CD4-positive, alpha-beta T cell treated with Interleukin-6 for 4 hours (primary cell): Measurements from ENCODE around the gene SRGAP1.
"Not testable (repeated sequence)": the region's sequence is repeated elsewhere in the genome, so short reads cannot be mapped to it uniquely, and the experiment has no call there.

Experiments used
- DNase-seq: peaks from one replicate; pipeline ENCODE4 v3.0.0-alpha.2; 2020; ENCODE audit warnings: mixed read lengths

The SRGAP1 gene

DNA sequence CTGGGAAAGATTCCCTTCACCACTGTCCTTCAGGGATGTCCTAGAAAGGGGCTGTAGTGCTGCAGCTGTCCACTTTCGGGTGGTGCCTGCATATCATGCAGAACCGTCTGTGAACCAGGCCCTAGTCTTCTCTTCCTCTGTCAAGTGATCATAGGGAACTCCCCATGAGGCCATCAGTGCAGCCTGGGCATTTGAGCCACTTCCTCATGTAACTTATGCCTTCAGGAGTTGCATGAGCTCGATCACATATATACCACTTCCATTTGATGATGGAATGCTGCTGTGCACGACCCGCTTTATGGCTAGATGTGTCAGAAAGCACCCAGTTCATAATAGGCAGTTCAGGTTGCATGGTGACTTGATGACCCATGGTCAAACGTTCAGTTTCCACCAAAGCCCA, 287.0 kb downstream of the SRGAP1 start:
- DNase-seq = not testable (repeated sequence)

DNA sequence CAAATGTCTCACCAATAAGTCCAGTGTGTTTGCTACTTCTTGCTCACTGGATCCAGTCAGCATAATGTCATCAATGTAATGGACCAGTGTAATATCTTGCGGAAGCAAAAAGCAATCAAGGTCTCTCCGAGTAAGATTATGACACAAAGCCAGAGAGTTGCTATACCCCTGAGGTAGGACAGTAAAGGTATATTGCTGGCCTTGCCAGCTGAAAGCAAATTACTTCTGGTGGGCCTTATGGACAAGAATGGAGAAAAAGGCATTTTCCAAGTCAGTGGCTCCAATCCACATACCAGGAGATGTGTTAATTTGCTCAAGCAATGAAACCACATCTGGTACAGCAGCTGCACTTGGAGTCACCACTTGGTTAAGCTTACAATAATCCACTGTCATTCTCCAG, 288.2 kb downstream of the SRGAP1 start:
- DNase-seq = not testable (repeated sequence)

DNA sequence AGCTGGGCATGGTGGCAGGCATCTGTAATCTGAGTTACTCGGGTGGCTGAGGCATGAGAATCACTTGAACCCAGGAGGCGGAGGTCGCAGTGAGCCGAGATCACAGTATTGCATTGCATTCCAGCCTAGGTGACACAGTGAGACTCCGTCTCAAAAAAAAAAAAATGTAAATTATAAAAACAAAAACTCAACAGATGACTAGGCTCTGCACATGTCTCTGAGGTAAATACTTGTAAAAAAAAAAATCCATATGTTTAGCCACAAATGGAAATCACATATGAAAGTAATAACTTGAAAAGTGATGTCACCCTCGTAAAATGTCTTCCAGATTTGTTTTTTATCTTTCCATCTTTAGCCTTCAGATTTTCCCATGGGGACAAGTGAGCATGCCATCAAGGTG, 292.6 kb downstream of the SRGAP1 start:
- DNase-seq = no peak

DNA sequence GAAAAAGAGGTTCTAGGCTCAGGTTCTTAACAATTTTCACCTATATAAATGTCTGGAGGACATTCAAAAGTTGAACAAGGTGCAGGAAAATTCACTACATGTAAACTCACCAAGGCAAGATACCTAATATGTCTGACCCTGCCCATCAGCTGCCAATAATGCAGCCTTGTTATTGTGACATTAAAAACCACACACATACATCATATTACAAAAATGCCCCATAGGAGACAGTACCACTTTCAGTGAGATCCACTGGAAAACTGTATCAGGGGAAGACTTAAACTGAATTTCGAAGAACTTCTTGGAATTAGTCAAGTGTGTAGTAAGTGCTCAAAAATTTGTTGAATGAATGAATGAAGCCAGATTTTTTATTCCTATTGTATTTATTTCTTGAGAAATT, 294.5 kb downstream of the SRGAP1 start:
- no peak for DNase-seq

DNA sequence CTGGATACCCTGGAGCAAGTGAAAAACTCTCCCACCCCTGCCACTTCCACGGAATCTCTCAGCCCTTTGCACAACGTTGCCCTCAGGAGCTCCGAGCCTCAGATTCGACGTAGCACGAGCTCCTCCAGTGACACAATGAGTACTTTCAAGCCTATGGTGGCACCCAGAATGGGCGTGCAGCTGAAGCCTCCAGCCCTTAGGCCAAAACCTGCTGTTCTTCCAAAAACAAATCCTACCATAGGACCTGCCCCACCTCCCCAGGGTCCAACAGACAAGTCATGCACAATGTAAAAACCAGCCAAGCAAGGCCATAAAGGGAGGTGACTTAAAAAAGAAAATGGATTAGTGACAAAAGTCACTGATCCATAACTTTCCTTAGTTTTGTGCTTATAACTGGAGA, 297.9 kb downstream of the SRGAP1 start:
- no peak for DNase-seq

DNA sequence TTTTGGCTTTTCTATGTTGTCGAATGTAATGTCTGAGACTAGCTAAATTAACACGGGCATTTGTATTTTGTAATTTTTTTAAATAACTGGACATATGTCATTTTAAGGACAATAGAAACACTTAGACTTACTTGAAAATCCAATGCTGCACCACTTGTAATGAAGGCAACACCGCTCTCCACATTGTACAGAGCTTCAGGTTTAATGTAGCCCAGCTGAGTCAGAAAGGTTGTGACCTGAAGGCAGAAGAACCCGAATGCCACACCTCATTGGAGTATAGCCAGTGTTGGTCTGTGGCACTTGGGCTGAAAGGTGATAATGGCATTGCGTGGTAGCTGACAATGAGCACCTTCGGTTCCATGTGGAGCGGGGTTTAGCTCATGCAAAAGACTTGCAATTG, 298.3 kb downstream of the SRGAP1 start:
- DNase-seq = no peak

DNA sequence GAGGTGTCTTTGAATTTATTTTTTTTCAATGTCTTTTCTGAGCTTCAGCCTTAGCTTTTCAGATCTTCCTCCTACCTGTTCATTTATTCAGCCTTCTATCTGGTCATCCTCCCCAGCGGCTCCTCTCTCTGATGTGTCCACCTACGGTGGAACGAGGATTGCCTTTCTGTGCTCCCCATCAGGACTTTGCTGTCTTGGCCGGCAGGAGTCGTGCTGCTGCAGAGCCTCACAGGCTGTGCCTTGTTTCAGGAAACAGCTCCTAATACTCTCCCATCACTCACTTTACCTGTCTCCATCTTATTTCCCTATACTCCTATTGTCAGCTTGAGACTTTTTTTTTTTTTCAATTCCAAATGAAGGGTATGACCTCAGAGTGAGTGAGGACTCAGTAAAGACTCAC, 300.7 kb downstream of the SRGAP1 start:
- DNase-seq = no peak

DNA sequence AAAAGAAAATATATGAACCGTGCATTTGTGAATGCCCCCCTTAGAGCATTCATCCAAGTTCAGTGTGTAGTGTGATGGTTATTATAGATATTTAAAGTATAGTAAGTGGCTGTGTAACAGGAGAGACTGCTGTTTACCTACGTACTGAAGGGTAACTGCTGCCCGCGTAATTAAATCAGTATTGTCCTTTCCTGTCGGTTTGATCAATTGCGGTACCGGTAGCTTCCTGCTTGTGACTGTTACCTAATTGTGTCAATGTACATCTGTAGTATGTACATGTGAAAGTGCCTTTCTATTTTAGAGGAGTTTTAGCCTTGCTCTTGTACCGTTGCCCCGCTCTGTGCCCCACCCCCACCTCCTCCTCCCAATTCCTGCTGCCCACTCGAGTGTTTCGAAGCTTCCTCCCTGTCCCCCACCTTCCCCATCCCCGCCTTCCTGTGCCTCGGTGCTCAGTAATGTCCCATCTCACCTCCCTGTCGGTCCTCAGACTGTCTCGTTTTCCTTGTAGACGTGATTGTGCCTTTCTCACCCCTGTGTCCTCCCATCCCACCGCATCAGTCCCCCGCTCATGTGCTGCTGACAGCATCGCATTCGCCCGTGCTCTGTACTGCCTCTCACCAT, 302.6 kb downstream of the SRGAP1 start:
- DNase-seq = no peak

DNA sequence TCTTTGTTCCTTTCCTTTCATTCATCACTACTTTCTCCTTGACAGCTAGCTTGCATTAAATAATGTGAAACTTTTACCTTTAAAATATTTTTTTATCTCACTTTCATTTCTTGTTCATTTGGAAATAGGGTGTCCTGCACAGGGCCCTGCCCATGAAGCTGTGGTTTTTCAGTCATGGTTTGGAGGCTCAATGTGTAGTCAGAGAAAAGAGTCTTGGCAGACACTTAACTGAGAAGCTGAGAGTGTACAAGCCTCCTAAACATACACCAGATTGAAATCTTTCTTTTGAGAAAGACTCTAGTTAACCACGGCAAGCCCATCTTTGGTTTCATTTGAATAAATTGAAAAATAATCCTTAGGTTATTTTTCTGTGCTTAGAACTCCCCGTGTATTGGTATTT, 303.4 kb downstream of the SRGAP1 start:
- no peak for DNase-seq

DNA sequence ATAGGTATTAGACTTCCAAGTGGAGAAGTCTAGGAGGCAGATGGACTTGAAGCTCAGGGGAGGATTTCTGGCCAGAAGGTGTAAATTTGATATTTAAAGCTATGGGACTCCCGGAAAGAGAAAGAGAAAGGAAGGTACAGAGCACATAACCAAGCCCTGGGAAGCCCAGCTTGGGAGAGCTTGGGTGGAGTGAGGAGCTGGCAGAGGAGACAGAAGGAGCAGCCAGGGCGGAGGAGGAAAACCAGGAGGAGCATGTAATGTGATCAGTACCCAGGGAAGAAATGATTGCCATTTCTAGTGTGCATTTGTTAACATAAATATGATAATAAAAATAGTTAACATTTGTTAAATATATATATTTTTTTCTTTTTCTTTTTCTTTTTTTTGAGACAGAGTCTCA, 310.2 kb downstream of the SRGAP1 start:
- DNase-seq = no peak

DNA sequence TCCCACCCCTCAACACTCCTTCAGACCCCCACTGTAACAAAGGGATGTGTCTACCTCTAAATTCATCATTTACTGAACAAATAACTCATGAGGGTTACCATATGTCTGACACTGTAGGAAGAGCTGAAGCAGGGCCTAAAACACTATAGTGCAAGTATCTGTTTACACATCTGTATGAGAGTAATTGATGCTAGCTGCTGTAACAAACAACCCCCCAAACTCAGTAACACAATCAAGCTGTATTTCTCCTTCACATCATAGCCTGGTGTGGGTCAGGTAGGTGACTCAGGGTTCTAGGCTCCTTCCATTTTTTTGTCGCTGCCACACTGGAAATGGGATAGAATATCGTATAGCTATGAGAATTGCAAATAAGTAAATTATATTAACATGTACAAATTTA, 312.6 kb downstream of the SRGAP1 start:
- DNase-seq = no peak

DNA sequence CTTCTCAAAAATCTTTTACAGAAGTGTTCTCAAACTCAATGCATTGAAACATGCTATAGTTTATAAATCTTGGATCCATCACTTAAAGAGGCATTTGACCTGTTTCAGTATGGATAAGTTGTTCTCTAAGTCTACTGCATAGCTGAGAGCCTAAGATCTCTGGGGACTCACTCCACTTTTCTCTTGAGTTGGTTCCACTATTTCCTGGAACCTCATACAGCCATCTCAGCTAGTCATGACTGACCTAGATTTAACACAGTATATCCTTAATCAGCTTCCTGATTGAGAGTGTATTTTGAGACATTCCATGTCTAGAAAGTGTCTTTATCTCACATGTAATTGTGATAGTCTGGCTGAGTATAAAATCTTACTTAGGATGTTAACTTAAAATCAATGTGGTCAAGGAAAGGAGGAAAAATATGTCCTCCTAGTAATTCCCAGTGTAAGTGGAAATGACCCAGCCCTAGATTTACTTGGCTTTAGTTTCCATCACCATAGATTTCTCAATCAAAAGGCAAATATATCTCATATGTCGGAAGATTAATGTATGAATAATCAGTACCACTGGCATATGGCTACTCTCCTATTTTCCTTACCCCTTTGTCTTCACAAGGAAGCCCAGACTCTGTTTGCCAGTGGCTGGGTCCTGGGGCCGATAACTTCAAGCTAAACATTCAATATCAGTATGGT, 315.7 kb downstream of the SRGAP1 start:
- no peak for DNase-seq

DNA sequence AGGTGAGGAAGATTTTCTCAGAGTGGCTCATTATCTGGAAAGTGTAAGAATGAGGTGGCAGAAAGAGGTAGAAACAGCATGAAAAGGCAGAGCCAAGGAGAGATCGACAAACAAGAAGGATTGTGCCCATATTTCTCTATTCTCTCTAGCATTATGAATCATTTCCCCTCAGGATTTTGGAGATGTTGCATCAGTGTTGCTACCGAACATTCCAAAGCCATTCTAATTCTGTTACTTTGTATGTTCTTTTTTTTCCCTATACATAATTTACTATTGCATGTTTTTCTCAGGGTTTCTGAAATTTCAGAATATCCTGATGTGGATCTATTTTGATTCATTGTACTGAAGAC, 316.2 kb downstream of the SRGAP1 start:
- no peak for DNase-seq

DNA sequence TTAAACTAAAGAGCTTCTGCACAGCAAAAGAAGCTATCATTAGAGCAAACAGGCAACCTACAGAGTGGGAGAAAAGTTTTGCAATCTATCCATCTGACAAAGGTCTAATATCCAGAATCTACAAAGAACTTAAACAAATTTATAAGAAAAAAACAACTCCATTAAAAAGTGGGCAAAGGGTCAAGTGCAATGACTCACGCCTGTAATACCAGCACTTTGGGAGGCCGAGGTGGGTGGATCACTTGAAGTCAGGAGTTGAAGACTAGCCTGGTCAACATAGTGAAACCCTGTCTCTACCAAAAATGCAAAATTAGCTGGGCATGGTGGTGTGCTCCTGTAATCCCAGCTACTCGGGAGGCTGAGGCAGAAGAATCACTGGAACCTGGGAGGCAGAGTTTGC, 322.1 kb downstream of the SRGAP1 start:
- not testable (repeated sequence) for DNase-seq

DNA sequence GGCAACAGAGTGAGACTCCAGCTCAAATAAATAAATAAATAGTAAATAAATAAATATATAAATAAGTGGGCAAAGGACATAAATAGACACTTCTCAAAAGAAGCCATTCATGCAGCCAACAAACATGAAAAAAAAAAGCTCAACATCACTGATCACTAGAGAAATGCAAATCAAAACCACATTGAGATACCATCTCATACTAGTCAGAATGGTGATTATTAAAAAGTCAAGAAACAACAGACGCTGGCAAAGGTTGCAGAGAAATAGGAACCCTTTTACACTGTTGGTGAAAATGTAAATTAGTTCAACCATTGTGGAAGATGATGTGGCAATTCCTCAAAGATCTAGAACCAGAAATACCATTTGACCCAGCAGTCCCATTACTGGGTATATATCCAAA, 322.5 kb downstream of the SRGAP1 start:
- not testable (repeated sequence) for DNase-seq

DNA sequence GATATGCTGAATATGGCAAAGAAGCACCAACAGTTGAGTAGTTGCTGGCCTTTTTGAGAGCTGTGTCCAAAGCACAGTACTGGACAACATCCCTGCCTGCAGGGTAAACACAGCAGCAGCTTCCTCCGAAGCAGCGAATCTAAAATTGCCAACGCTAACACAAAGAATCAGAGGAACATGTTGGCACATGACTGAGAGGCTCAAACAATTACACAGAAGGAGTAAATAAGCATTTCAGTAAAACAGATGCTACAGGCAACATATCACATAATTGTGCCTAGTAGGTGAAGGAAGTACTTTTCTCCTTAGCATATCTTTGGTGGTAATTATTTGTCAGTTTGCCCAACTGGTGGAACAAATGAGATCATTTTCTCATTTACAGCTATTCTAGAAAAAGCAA, 325.5 kb downstream of the SRGAP1 start:
- DNase-seq = no peak

DNA sequence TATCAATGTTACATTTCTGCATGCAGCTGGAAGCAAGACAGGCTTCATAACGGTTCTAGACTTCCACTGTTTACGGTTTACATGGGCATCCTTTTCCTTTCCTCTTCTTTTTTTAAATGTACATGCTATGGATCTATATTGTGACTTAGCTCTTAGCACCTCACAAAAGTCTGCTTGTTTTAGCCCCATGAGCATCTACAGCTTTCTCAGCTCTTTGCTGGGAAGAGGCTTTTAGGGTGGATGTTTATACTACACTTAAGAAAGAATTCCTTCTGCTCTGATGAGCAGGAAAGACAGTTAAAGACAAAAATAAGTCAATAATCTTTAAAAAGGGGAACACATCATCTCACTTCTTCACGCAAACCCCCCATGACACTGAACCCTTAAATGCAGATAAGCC, 326.2 kb downstream of the SRGAP1 start:
- DNase-seq = no peak

DNA sequence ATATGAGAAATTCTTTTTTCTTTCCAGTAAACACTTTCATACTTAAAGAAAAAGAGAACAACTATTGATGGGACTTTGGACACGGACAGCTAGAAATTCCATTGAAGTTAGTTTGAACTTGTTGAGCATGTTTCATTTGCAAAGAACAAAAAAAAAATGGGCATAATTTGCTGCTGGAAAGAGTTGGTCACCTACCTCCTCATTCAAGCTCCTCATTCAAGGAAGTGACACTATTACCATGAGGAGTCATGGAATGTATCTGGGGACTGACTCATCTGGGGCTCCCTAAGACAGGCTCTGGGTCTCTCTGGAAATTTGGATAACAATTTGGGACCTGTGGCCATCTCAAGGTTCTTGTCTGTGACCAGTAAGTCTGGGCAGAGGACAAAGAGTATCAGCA, 327.2 kb downstream of the SRGAP1 start:
- DNase-seq = no peak

DNA sequence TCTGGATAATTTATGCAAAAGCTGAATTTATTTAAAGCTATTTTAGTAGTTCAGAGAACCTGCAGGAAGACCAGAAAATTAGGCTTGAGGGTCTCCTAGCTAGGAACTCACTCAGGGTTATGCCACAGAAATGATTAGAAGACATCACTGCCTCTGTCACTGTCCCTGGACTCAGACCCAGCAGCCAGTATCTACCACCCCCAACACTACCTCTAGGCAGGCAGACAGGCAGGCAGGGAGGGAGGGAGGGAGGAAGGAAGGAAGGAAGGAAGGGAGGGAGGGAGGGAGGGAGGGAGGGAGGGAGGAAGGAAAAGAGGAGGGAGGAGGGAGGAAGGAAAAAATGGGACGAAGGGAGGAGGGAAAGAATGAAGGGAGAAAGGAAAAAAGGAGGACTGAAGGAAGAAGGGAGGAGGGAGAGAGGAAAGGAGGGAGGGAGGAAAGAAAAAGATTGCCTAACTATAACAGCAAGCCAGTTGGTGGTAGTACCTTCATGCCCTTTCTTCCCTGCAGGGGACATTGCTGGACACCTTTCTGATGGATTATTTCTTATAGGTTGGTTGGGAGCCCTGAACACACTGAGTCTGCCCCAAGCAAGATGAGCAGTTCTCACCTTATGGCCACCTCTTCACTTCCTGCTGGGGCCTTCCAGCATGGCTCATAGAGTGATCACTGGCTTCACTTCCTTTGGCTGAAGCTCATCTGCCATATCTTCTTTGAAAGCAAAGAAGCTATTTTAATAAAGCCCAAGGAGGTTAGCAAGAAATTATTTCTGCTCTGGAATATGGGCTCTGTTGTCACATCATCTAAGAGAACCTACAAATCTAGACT, 327.9 kb downstream of the SRGAP1 start:
- no peak for DNase-seq

DNA sequence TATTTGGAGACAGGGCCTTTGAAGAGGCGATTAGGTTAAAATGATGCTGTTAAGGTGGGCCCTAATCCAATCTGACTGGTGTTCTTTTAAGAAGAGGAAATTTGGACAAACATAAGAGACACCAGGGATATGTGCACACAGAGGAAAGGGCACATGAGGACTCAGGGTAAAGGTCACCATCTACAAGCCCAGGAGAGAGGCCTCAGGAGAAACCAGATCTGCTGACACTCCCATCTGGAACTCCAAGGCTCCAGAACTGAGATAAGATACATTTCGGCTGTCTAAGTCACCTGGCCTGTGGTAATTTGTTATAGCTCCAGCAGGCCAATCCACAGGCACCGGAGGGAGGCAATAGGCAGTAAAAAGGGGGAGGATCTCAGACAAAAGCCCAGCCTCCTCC, 329.0 kb downstream of the SRGAP1 start:
- no peak for DNase-seq

DNA sequence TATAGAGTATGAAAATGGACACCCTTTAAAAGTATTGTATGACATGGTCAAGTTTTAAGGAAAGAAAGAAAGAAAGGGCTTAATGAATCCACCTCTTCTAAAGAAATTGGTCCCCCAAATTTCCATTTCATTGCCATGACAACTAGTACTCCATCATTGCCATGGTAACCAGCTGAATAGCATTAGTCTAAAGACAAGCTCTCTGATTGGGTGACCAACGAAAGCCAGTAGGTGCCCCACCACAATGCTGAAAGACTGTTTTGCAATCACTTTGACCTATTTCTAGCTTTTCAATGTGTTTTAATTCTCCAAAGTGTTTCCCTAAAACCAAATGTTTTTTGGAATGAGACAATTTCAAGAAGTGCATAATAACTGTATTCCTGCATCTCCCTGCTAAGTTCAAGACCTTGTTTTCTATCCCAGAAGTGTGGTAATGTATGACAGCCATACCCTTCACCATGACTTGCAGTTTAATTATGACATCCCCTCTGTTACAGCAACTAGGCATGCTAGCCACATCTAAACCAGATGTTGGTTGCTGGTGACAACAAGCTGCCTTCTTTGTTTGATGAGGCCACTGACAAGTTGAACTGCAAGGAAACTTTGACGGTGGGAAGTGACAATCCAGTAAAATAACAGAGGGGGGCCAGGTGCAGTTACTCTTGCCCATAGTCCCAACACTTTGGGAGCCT, 330.9 kb downstream of the SRGAP1 start:
- no peak for DNase-seq

DNA sequence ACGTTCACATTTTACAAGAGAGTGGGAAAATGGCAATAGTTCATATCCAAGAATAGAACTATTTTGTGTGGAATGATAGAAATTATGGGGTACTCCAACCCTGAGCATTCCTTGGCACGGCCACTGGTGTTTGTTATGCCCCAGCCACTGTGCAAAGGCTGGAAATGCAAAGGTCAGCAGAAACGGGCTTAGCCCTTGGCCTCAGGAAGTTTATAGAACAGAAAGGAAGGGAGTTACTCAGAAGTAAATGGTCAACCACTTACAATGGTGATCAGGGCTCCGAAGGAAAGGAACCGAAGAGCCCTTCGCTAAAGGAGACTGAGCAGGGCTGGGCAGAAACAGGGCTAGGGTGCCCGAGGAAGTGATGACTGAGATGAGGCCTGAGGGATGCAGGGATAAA, 332.5 kb downstream of the SRGAP1 start:
- no peak for DNase-seq

DNA sequence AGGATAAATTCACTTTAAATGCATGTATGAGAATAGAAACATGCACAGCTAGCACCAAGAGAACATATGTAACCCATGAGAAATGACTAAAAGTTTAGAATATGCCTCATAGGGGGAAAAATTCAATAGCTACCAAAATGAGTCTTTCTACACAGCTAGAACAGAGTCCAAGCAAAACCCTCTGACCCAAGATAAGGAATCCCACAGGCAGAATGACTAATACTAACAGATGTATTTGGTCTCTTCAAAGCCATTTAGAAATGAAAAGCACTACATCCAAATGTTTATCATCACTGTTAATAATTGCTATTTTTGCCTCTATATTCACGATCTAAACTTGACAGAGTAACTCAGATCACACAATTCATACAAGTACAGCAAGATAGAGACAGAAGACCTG, 333.6 kb downstream of the SRGAP1 start:
- DNase-seq = no peak

DNA sequence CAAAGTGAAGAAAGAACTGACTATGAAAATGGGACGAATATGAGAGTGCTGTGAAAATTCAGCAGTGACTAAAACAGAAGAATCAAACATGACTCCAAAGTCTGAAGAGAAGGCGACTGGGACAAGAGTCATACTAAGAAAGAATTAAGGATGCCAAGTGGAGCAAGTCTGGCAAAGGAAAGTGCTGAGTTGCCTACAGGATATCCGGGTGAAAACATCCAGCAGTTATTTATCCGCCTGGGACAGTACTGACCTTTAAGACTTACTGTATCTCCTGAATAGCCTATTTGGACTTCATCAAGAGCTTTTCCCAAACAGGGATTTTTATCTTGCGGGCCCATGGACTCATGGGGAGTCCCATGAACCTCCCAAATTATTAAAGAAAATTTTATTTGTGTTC, 336.5 kb downstream of the SRGAP1 start:
- no peak for DNase-seq
